ENCODE data around the gene GPRIN2.
A peak's percentile ranks its signal among the peaks of the same experiment; 100 is the strongest.
"Not testable (repeated sequence)": the region's sequence is repeated elsewhere in the genome, so short reads cannot be mapped to it uniquely, and the experiment has no call there.

GPRIN2 gene

DNA sequence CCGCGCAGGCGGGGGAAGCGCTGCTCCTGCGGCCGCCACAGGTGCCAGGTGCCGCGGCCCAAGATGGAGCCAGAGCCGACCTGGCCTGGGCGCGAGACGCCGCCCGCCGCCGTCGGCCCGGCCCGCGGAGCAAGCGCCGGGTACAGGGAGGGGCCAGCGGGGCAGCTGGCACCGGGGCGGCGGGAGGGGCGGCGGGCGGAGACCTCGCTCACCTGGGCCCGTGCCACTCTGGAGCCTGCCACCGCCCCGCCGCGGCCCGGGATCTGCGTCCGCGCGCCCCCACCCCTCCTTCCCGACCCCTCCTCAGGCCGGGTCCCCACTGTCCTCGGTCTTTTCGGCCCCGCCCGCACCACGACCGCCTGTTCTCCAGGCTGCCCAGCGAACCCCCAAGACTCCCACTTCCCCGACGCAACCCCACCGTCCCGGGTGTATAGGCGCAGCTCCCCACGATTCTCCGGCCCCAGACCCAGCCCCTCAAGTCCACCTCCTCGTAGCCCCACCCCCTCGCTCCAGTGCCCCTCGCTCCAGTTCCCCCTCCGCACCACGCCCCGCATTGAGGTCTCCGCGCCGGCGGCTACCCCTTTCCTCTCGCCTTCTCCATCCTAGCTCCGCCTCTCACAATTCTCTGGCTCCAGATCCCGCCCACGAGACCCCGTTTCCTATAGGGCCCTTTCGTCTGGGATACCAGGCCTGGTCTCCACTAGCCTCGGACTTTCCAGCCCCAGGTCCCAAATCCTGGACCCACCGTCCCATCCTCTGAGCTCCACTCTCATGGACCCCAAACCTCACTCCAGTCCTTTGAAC, at the start of gene GPRIN2:
Gene GPRIN2 (minus strand): TSS at position 144 of the 804 bp plus-strand sequence. CDS start 5,922 bp downstream, outside the sequence.
- DNase-seq: peak; percentile 54

GRCh38 chr10:46600516-46600915, 44.1 kb upstream of the GPRIN2 start:
- DNase-seq: not testable (repeated sequence)

DNA sequence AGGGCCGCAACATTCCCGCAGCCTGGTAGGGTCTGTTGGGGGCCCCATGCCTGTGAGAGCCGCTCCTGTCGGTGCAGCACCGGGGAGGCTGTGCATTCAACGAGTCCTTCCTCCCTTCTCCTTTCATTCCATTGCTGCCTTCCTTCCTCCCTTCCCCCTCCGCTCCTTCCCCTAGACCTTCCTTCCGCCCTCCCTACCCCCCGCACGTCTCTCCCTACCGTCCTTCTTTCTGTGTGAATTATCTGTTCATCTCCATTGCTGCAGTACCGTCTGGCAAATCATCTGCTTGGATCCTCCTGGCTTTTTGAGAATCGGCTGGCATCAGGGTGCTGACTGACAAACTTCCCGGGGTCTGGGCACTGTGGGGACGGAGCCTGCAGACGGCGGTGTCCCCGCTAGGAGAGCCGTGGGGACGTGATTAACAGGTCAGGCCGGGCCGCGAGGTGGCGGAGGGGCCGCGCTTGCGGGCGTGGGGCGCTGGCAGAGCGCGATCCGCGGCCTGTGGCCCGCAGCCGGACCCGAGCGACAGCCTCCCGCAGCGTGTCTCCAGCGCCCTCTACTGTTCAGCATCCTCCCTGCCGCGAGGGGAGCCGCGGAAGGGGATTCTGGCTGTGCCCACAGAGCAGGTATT, 41.3 kb upstream of the GPRIN2 start:
- DNase-seq: not testable (repeated sequence)

GRCh38 chr10:46596570-46596969, 40.1 kb upstream of the GPRIN2 start:
- DNase-seq: not testable (repeated sequence)

GRCh38 chr10:46594453-46595063, 38.1 kb upstream of the GPRIN2 start:
- not testable (repeated sequence) for DNase-seq

- not testable (repeated sequence) for DNase-seq
Measured at GRCh38 chr10:46593307-46593706, 36.8 kb upstream of the GPRIN2 start.

DNA sequence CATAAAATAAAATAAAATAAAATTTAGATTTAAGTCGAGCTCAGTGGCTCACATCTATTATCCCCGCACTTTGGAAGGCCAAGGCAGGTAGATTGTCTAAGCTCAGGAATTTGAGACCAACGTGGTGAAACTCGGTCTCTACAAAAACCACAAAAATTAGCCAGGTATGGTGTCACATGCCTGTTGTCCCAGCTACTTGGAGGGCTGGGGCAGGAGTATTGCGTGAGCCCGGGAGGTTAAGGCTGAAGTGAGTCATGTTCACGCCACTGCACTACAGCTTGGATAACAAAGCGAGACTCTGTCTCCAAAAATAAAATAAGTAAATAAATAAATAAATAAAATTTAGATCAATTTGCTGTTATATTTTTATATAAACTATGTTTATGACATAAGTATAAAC, 34.6 kb upstream of the GPRIN2 start:
- DNase-seq: not testable (repeated sequence)

GRCh38 chr10:46589589-46589988, 33.1 kb upstream of the GPRIN2 start:
- not testable (repeated sequence) for DNase-seq

DNA sequence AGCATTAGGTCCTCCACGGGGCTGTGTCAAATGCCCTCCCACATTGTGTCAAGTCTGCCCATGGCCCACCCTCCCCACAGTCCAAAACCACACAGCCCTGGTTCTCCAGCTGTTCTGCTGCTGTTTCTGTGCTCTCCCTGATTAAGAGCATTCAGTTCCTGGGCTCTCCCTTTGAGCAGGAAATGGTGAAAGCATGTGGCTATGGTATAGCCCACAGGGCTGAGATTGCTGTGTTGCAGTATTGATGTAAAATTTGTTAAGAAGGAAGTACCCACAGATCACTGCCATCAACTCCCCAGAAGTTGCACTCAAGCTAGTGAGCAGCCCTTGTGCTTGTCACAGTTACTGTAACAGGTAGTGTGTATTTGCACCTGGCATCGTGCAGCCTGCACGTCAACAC, 31.8 kb upstream of the GPRIN2 start:
- not testable (repeated sequence) for DNase-seq

- not testable (repeated sequence) for DNase-seq
Measured at GRCh38 chr10:46587546-46587945, 31.1 kb upstream of the GPRIN2 start.

DNA sequence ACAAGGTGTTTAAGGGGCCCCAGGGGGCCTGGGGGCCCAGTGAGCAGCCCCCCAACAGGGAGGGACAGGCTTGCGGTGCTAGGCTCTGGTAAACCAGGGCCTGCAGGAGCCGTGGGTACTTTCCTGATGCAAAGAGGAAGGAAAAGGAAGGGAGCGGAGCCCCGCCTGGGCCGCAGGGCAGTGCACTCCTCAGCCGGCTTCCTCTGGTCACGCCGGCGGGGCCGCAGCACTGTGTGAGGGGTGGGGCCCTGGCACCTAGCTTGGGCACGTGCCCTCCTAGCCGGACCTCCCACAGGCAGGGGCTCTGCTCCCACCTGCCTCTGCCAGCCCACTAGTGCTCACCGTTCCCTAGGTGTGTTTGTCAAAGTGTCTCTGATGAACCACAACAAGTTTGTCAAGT, 28.8 kb upstream of the GPRIN2 start:
- DNase-seq: not testable (repeated sequence)

DNA sequence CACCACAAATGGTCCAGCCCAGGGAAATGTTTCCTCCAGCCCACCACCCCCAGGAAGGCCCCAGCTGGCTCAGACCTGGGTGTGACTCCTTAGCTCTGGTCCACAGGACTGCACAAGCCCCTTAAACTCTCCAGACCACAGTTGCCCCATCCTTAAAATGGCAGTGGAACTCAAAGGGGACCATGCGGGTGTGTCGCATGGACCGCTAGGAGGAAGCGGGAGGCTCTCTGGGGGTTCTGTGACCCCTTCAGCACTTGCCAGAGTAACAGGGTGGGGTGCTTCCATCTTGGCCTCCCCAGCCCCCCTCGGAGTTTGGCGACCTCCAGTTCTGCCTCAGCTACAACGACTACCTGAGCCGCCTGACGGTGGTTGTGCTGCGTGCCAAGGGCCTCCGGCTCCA, 27.7 kb upstream of the GPRIN2 start:
- DNase-seq: not testable (repeated sequence)

GRCh38 chr10:46582568-46582967, 26.1 kb upstream of the GPRIN2 start:
- DNase-seq: not testable (repeated sequence)

DNA sequence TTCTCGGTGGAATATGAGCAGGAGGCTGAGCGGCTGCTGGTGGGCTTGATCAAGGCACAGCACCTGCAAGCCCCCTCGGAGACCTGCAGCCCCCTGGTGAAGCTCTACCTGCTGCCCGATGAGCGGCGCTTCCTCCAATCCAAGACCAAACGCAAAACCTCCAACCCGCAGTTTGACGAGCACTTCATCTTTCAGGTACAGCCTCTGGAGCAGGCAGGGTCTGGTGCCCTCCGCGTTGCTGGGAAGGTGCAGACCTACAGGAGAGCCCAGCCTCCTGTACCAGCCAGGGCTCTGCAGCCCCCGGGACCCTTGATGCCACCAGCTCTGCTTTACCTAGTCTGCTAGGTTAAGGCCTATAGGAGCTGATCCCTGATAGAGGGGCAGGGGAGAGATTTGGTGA, 25.5 kb upstream of the GPRIN2 start:
- not testable (repeated sequence) for DNase-seq

- not testable (repeated sequence) for DNase-seq
Measured at GRCh38 chr10:46579378-46579777, 22.9 kb upstream of the GPRIN2 start.

GRCh38 chr10:46578474-46579178, 22.2 kb upstream of the GPRIN2 start, which contains the start of gene SYT15:
SYT15 (plus strand) TSS chr10:46579128; CDS start chr10:46579169, 41 bp downstream.
- peak; percentile 2 for DNase-seq

DNA sequence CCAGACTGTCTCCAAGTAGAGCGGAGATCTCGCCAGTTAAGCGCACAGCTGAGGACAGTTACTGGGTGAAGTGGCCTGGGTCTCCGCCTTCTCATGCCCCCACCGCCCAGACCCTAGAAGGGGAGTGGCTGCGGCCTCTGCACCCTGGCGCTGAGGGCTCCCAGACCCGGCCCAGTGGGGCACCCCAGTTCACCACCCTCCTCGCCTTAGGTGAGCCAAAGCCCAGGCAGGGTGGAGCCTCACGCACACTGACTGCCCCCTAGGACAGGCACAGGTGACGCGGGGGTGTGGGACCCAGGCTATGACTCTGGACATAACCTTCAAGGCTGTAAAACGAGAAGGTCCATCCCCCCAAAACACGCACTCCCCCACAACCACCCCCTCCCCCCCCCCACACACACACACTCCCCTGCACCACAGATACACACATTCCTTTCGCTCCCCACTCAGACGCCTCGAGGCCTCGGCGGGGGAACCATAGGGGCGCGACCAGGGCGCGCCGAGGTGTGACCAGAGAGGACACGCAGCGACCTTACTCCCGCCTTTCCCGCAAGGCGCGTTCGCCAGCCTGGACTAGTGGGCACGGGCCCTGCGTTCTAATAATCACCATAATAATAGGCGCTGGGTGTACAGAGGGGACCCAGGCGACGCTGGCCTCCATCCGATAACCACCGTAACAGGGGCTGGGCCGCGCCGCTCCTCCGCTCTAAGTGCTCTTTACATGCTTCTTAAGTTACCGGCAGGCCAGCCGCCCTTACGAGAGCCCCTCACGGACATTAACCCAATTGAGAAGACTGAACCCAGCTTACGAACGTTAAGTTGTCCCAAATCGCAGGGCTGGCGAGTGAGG, 21.4 kb upstream of the GPRIN2 start:
- peak; percentile 21 for DNase-seq

DNA sequence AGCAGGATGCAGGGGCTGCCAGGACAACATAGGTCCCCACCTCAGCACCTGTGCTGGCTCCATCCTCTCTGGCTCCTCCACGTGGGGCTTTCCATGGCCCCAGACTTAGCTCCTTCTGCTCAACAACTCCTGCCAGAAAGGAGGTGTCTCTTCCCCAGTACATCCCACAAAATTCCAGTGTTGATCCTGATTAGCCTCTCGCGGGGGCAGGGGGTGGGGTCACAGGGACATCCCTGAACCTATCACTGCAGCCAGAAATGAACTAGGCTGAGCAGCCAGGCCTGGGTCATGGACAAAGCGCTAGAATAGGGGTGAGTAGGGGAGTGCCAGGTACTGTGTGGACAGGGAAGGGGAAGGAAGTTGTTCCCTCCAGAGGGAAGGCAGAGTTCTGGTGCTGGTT, 17.4 kb upstream of the GPRIN2 start:
- DNase-seq: not testable (repeated sequence)

- DNase-seq: not testable (repeated sequence)
Measured at GRCh38 chr10:46573314-46573713, 16.9 kb upstream of the GPRIN2 start.

DNA sequence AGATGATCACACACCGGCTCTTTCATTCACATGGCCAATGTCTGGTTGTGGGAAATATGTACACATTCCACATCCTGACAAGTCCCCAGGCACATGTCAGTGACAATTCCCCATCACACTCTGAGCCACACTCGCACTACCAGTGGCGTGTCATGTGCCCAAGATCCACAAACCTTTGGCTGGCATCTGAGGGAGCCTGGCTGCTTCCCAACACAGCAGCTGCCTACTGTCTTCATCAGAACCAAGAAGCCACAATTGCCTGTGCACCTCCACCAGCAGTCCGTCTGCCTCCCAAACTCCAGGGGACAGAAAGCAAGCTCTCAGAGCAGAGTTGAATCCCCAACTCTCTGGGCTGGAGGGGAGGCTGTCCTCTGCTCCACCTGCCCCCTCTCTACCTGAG, 16.3 kb upstream of the GPRIN2 start:
- not testable (repeated sequence) for DNase-seq

DNA sequence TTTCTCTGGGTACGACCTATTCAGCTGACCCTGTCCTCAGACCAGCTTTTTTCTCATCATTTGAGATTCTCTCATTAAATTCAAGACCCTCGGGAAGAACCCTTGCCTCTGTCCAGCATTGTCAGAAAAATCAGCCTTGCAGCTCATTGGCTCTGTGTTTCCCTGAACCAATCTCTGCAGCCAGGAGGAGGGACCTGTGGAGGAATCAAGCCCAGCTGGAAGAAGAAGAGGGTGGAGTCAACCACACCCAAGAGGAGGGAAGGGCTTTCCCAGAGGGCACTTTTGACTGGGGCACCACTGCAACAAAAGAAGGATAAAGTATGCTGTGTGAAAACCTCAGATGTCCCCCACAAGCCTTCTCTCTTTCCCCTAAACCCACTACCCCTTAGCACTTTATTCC, 14.2 kb upstream of the GPRIN2 start:
- DNase-seq: not testable (repeated sequence)

- not testable (repeated sequence) for DNase-seq
Measured at GRCh38 chr10:46567151-46567550, 10.7 kb upstream of the GPRIN2 start.
